Endothelial cell of umbilical vein (primary cell): ENCODE measurements around the gene C1QL2.
A peak's percentile ranks its signal among the peaks of the same experiment; 100 is the strongest.

ENCODE experiments used
- CTCF ChIP-seq, 2 donors: IDR thresholded peaks; 1 replicate in 1 of 2; 2 replicates in 1 of 2; pipeline ENCODE4 v1.5.1; 2011; ENCODE audit warnings: low read length in 2 of 2, mild to moderate bottlenecking in 2 of 2, moderate library complexity in 2 of 2, control low read depth in 1 of 2, inconsistent platforms in 1 of 2, low read depth in 1 of 2; ENCODE audit not compliant: insufficient read depth in 1 of 2; ENCODE audit errors: extremely low read depth in 1 of 2
- EZH2 ChIP-seq: IDR thresholded peaks from 2 replicates; pipeline ENCODE4 v1.6.1; 2012; ENCODE audit warnings: borderline replicate concordance, low read depth, mild to moderate bottlenecking, moderate library complexity, low read length, inconsistent platforms; ENCODE audit not compliant: severe bottlenecking
- JUN ChIP-seq: IDR thresholded peaks from 2 replicates; pipeline ENCODE4 v1.6.1; 2011; ENCODE audit warnings: borderline replicate concordance, low read depth; ENCODE audit not compliant: insufficient read length, insufficient read depth
- MAX ChIP-seq: IDR thresholded peaks from 2 replicates; pipeline ENCODE4 v1.6.1; 2011; ENCODE audit not compliant: insufficient read depth, insufficient read length
- MYC ChIP-seq: IDR thresholded peaks from one replicate; pipeline ENCODE4 v1.6.1; 2011; ENCODE audit warnings: mild to moderate bottlenecking, low read depth, low read length
- POLR2A ChIP-seq: IDR thresholded peaks from 2 replicates; pipeline ENCODE4 v1.6.1; 2012; ENCODE audit warnings: low read depth, mild to moderate bottlenecking, control low read depth, low read length

GRCh38 chr2:119158563-119159347 is at the start of gene C1QL2:
- TF ChIP-seq CTCF (IDR thresholded peaks at IDR 0.05; ENCODE audit: extremely low read depth in 1 of 2, insufficient read depth in 1 of 2, low read depth in 1 of 2, low read length in 2 of 2): no peak
- no peak for TF ChIP-seq POLR2A
- TF ChIP-seq EZH2: peak; percentile 67
- TF ChIP-seq JUN: no peak
- no peak for TF ChIP-seq MAX
- TF ChIP-seq MYC: no peak
